ENCODE results near the gene MYZAP. TPM values are rescaled to one million over a fixed set of nuclear protein-coding genes. Genes with fewer than 3 reads are reported as not detected.

The MYZAP gene
- total and polyA plus RNA-seq, 9 of the 15 experiments (the other 6 are each of a cell fraction or from before 2014, with no cell fraction given), result 0.03 TPM; not detected in 8

- Histone ChIP-seq H3K27me3 (ENCODE audit: control insufficient read depth in 2 of 2, insufficient read depth in 2 of 2, low read length in 2 of 2) (peaks cover 25 to 30% of the 10 kb centered on the region in 2 experiments), H3K9ac (ENCODE audit: insufficient read depth in 1 of 2, low read depth in 2 of 2, low read length in 2 of 2) (no peak overlapping the region), H4K20me1 (replicated peaks; ENCODE audit: control insufficient read depth, insufficient read depth, low read length) (no peaks in the 10 kb centered on the region), H3K4me3 (no peak overlapping the region), H3K4me2 (ENCODE audit: insufficient read depth, low read length) (no peak overlapping the region), H2AFZ (ENCODE audit: low read depth, low read length) (no peak overlapping the region), H3K27ac (ENCODE audit: extremely low read depth, low read depth, low read length) (no peak overlapping the region), H3K4me1 (replicated peaks in 1 of 2; ENCODE audit: control insufficient read depth in 2 of 2, insufficient read depth in 2 of 2, low read length in 2 of 2) (no peaks in the 10 kb centered on the region), H3K9me3 (replicated peaks; ENCODE audit: control insufficient read depth, insufficient read depth, low read depth, low read length) (no peaks in the 10 kb centered on the region), H3K36me3 (ENCODE audit: control insufficient read depth, insufficient read depth, low read length) (no peaks in the 10 kb centered on the region), H3K79me2 (ENCODE audit: control insufficient read depth, insufficient read depth, low read length) (no peaks in the 10 kb centered on the region), H3K9me1 (ENCODE audit: control insufficient read depth, insufficient read depth, low read length) (no peaks in the 10 kb centered on the region)
- ATAC-seq, result no peak
- no peak for DNase-seq (ENCODE audit: extremely low read depth in 1 of 4, low spot score in 3 of 4)
- WGBS (ENCODE audit: insufficient coverage, low coverage, missing lambda C conversion rate), result 0% methylated on average over 7 of the region's 7 CpGs
- intact Hi-C loops (cut with micrococcal nuclease), result no loop called here
- ChIA-PET POLR2A (interaction anchor here (0.7 kb wide), 1 partner anchor 310 kb away, joined by 3 read pairs; no protein-coding TSS in a partner anchor), CTCF (ENCODE audit: low intra/inter-chr PET ratio) (no interaction called here)
- in situ Hi-C loops (cut with MboI), result no loop called here
- FAIRE-seq, result no peak
- no TSS peak for BruUV-seq (replicated peaks)
- no peak for TF ChIP-seq ZNF324 (CRISPR knock-in tag; IDR thresholded peaks at IDR 0.05)
- TF ChIP-seq POLR2A (conservative IDR thresholded peaks at IDR 0.05), result no peak
- TF ChIP-seq AFF1 (IDR thresholded peaks at IDR 0.05; ENCODE audit: low read depth in 1 of 2, partially characterized antibody in 2 of 2), result no peak
- TF ChIP-seq FOXK2 (conservative IDR thresholded peaks at IDR 0.05 in 1 of 2, IDR thresholded peaks at IDR 0.05 in 1 of 2; ENCODE audit: low read depth in 2 of 2), result no peak
- TF ChIP-seq ZNF311 (CRISPR knock-in tag; IDR thresholded peaks at IDR 0.05), result no peak
- TF ChIP-seq BMI1 (IDR thresholded peaks at IDR 0.05; ENCODE audit: low read length), result no peak
- TF ChIP-seq ASH1L (IDR thresholded peaks at IDR 0.05; ENCODE audit: borderline replicate concordance, low read depth, partially characterized antibody), result no peak
- no peak for TF ChIP-seq ELF2 (CRISPR knock-in tag; IDR thresholded peaks at IDR 0.05)
- no peak for TF ChIP-seq ETV1 (tag; conservative IDR thresholded peaks at IDR 0.05; ENCODE audit: low read depth)
- TF ChIP-seq CEBPG (CRISPR knock-in tag; IDR thresholded peaks at IDR 0.05), result no peak
- TF ChIP-seq CEBPG (tag; conservative IDR thresholded peaks at IDR 0.05 in 1 of 2, IDR thresholded peaks at IDR 0.05 in 1 of 2), result no peak
- TF ChIP-seq ATF2 (CRISPR knock-in tag; IDR thresholded peaks at IDR 0.05), result no peak
- TF ChIP-seq ZNF79 (CRISPR knock-in tag; IDR thresholded peaks at IDR 0.05; ENCODE audit: low read depth), result no peak
- TF ChIP-seq OTX1 (CRISPR knock-in tag; IDR thresholded peaks at IDR 0.05), result no peak
- TF ChIP-seq ZHX1 (conservative IDR thresholded peaks at IDR 0.05; ENCODE audit: low read length), result no peak
- TF ChIP-seq PPARD (CRISPR knock-in tag; IDR thresholded peaks at IDR 0.05), result no peak
Observed at GRCh38 chr15:57635300-57635909, 43.7 kb downstream of the MYZAP start.
